Prostate gland (tissue), 2 donors: ENCODE data around the gene ZFAND3. TPM values are rescaled to one million over a fixed set of nuclear protein-coding genes. Genes with fewer than 3 reads are reported as not detected.

Experiments used
- DNase-seq: peaks from one replicate; pipeline ENCODE4 v3.0.0-alpha.2; 2019; ENCODE audit warnings: low spot score
- H3K27ac ChIP-seq, 2 donors: fragments of 200-600 bp; sonication (generic); 2 replicates each; pipeline ENCODE4 v1.5.1; 2017 to 2019
- H3K27me3 ChIP-seq: fragments of 200-600 bp; sonication (generic); replicated peaks from 2 replicates; pipeline ENCODE4 v1.5.1; 2019; ENCODE audit not compliant: insufficient read depth
- H3K36me3 ChIP-seq, 2 donors: fragments of 200-600 bp; sonication (generic); 1 replicate in 1 of 2; 2 replicates in 1 of 2; pipeline versions ENCODE4 v1.5.1 to v1.8.1; 2017 to 2019
- H3K4me1 ChIP-seq: fragments of 200-600 bp; sonication (generic); replicated peaks from 2 replicates; pipeline ENCODE4 v1.5.1; 2019
- H3K4me3 ChIP-seq, 2 donors: fragments of 200-600 bp; sonication (generic); 2 replicates each; pipeline ENCODE4 v1.5.1; 2017 to 2019
- H3K9me3 ChIP-seq: fragments of 200-600 bp; sonication (generic); 2 replicates; pipeline ENCODE4 v1.5.1; 2017
- POLR2A ChIP-seq: fragments of 450-650 bp; IDR thresholded peaks from one replicate; pipeline ENCODE4 v1.6.1; 2016; ENCODE audit warnings: antibody characterized with exemption, mild to moderate bottlenecking
- POLR2AphosphoS5 ChIP-seq: sonication (generic); formaldehyde crosslinking; IDR thresholded peaks from one replicate; pipeline ENCODE4 v1.6.1; 2017; ENCODE audit warnings: antibody characterized with exemption
- WGBS: methylation state at CpG from one replicate; pipeline ENCODE4 v1.1.5; 2018; 5-methylcytosine and 5-hydroxymethylcytosine counted together
- intact Hi-C: fragments of 100-400 bp; cut with DNase I; formaldehyde crosslinking; loops from one replicate; pipeline ENCODE4 v1.14.2; 2022
- total RNA-seq, 2 donors: library from RNA; depleted of rRNA; stranded (reverse); fragments of >200 nt; gene quantifications; one replicate each; pipeline ENCODE4 v1.1.0, GENCODE V29; 2016
- TF ChIP-seq, protein P1 (sequence below), 4 experiments: fragments of 200-600 bp in 2 of 4; fragments of 450-650 bp in 2 of 4; sonication (generic) in 2 of 4; IDR thresholded peaks; 1 replicate in 3 of 4; 2 replicates in 1 of 4; pipeline ENCODE4 v1.5.1; 2016 to 2019; ENCODE audit warnings: antibody characterized with exemption in 4 of 4, mild to moderate bottlenecking in 2 of 4, moderate library complexity in 2 of 4

Gene ZFAND3, protein sequence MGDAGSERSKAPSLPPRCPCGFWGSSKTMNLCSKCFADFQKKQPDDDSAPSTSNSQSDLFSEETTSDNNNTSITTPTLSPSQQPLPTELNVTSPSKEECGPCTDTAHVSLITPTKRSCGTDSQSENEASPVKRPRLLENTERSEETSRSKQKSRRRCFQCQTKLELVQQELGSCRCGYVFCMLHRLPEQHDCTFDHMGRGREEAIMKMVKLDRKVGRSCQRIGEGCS
- total RNA-seq = 10 to 100 TPM; 43.5 to 89.1 TPM

DNA sequence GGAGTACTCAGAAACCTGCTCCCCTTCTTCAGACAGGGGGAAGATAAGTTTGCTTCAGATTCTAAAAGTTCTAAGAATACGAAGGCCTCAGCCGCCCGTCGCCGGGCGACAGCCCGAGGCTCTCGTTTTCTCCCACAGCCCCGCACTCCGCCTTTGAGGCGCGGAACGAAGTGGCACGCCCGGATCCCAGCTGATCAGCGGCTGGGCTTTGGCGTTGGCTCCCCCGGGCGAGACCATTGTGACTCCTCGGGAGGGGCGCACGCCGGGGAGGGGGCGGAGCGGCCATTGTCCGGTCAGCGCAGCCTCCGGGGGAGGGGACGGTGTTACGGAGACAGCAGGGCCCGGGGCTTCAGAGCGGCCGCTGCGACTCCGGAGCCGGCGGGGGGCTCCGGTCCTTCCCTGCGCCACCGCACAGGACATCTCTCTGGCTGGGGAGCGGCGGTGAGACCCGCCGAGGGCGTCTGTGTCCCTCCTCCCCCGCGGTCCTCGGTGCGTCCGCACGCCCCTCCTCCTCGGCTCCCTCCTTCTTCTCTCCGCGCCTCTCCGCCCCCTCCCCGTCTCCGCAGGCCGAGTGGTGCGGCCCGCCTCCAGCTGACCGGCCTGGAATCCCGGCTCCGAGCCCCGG is at the start of gene ZFAND3:
Gene ZFAND3 (plus strand): TSS at position 551 of the 625 bp plus-strand sequence. CDS start 219 bp downstream, outside the sequence.
- DNase-seq = peak; percentile 94
- Histone ChIP-seq H3K4me1 (peaks cover 10% of the 10 kb centered on the region), H3K9me3 (no peaks in the 10 kb centered on the region), H3K4me3 (peak within 1 kb of the TSS; percentile 88 to 92), H3K27me3 (no peaks in the 10 kb centered on the region), H3K36me3 (no peaks in the 10 kb centered on the region), H3K27ac (peak within 1 kb of the TSS; percentile 96 to 98)
- TF ChIP-seq POLR2AphosphoS5 (peak; percentile 80), POLR2A (peak; percentile 38)
- TF ChIP-seq, protein P1, sequence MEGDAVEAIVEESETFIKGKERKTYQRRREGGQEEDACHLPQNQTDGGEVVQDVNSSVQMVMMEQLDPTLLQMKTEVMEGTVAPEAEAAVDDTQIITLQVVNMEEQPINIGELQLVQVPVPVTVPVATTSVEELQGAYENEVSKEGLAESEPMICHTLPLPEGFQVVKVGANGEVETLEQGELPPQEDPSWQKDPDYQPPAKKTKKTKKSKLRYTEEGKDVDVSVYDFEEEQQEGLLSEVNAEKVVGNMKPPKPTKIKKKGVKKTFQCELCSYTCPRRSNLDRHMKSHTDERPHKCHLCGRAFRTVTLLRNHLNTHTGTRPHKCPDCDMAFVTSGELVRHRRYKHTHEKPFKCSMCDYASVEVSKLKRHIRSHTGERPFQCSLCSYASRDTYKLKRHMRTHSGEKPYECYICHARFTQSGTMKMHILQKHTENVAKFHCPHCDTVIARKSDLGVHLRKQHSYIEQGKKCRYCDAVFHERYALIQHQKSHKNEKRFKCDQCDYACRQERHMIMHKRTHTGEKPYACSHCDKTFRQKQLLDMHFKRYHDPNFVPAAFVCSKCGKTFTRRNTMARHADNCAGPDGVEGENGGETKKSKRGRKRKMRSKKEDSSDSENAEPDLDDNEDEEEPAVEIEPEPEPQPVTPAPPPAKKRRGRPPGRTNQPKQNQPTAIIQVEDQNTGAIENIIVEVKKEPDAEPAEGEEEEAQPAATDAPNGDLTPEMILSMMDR (IDR thresholded peaks at IDR 0.05) = peak in 1 of 4 experiments; percentile 39
- 1% methylated on average over 60 of the region's 64 CpGs for WGBS
- intact Hi-C loops = no loop called here

DNA sequence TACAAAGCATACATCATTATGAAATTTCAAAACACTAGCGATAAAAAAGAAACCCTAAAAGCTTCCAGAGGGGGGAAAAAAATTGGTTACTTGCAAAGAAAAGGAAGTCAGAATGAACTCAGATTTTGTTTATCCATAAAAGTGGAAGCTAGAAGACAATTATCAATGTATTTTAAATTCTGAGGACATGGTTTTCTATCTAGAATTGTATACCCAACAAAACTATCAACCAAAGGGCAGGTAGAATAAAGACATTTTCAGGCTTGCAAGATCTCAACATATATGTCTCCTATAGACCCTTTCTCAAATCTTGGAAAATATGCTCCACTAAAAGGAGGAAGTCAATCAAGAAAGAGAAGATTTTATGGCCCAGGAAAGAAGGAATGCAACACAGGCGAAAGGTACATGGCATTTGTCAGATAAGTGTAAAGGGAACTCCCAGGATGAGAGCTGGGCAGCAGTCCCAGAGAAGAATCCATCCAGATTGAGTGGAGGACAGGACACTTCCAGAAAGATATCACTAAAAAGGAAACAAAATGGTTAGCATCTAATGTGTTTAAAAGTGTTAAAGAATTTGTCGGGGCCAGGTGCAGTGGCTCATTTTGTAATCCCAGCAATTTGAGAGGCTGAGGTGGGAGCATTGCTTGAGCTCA is 45.4 kb upstream of the ZFAND3 start:
- TF ChIP-seq POLR2AphosphoS5 (no peak), POLR2A (no peak)
- TF ChIP-seq, protein P1 (IDR thresholded peaks at IDR 0.05) = no peak

DNA sequence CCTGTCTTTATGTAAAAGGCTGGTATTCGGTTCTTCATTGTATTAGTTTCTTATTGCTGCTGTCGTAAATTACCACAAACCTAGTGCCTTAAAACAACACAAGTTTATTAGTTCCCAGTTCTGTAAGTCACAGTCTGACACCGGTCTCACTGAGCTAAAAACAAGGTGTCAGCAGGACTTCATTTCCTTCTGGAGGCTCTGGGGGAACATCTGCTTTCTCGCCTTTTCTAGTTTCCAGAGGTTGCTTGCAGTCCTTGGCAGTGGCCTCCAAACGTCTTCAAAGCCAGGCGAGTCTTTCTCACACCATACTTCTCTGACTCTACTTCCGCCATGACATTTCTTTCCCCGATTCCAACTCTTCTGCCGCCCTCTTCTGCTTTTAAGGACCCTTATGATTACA is 43.0 kb upstream of the ZFAND3 start:
- no peak for DNase-seq
- Histone ChIP-seq H3K27me3 (no peaks in the 10 kb centered on the region), H3K27ac (no peak overlapping the region), H3K36me3 (no peaks in the 10 kb centered on the region), H3K4me1 (no peaks in the 10 kb centered on the region), H3K4me3 (no peak overlapping the region), H3K9me3 (no peaks in the 10 kb centered on the region)
- TF ChIP-seq, protein P1 (IDR thresholded peaks at IDR 0.05) = no peak
- TF ChIP-seq POLR2AphosphoS5 (no peak), POLR2A (no peak)
- WGBS = 78% methylated on average over 9 of the region's 9 CpGs
- intact Hi-C loops = no loop called here

More for the DNA sequence above, 45.4 kb upstream of the ZFAND3 start:
- intact Hi-C loops = no loop called here
- H3K36me3 ChIP-seq = no peaks in the 10 kb centered on the region
- no peak for DNase-seq
- 92% methylated on average over 3 of the region's 3 CpGs for WGBS
- H3K9me3 ChIP-seq = no peaks in the 10 kb centered on the region
- H3K4me3 ChIP-seq = no peak overlapping the region
- H3K4me1 ChIP-seq = no peaks in the 10 kb centered on the region
- no peak overlapping the region for H3K27ac ChIP-seq
- no peaks in the 10 kb centered on the region for H3K27me3 ChIP-seq

DNA sequence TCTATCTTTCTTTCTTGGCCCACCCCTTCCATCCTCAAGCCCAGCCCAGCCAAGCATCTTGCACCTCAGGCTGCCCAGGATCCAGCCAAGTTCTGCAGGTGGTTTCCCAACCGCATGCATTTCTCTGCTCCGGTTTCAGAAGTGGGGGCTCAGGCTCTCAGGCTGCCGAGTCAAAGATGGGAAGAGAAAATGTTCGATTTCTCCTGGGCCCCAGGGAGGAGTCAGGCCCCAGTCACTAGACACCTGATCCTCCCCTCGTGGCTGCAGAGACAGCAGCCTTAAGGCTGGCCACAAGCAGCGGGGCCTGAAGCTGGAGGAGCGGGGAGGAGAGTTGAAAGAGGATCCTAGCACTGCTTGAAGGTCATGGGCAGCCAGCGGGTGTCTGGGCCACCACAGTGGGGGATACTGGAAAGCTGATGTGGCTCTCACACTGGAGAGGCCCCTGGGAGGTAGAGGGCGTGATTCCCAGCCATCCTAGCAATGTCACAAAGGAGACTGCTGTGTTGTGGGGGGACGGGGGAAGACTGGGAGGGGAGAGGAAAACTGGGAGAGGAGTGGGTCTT is 42.2 kb upstream of the ZFAND3 start:
- no peaks in the 10 kb centered on the region for H3K27me3 ChIP-seq
- no peak overlapping the region for H3K27ac ChIP-seq
- H3K36me3 ChIP-seq = no peaks in the 10 kb centered on the region
- DNase-seq = no peak
- no peak overlapping the region for H3K4me3 ChIP-seq
- whole genome bisulfite sequencing = 59% methylated on average over 10 of the region's 10 CpGs
- intact Hi-C loops = no loop called here
- H3K9me3 ChIP-seq = no peaks in the 10 kb centered on the region
- no peaks in the 10 kb centered on the region for H3K4me1 ChIP-seq
- no peak for TF ChIP-seq POLR2A
- TF ChIP-seq, protein P1 (IDR thresholded peaks at IDR 0.05) = no peak
- TF ChIP-seq POLR2AphosphoS5 = no peak
